T-helper 2 cell (primary cell): ENCODE results near the gene ZBED4.

Experiments
- DNase-seq, 5 experiments: peaks; one replicate each; pipeline versions ENCODE4 v3.0.0 to v3.0.0-alpha.2; 2012 to 2022

The ZBED4 gene

GRCh38 chr22:49879871-49880270, 26.2 kb downstream of the ZBED4 start:
- DNase-seq: no peak

DNA sequence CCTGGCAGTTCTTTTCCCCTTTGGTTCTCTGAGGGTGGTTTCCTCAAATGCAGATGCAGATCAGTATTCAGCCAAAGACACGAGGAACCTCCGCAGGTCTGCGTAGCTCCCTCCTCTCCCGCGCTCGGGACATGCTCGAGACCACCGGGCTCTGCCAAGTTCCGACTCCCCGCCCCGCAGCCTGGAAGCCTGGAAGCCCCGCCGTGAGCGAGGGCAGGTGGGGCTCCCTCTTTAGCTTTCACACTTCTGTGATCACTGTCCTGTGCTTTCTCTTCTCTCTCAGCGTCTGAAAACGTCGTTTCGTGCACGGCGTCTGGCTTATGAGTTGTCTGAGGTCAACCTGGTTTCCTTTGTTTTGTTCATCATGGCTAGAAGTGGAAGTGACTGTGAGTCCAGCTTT, 26.6 kb downstream of the ZBED4 start:
- DNase-seq: peak in 2 of 5 experiments; percentile 22 to 82

DNA sequence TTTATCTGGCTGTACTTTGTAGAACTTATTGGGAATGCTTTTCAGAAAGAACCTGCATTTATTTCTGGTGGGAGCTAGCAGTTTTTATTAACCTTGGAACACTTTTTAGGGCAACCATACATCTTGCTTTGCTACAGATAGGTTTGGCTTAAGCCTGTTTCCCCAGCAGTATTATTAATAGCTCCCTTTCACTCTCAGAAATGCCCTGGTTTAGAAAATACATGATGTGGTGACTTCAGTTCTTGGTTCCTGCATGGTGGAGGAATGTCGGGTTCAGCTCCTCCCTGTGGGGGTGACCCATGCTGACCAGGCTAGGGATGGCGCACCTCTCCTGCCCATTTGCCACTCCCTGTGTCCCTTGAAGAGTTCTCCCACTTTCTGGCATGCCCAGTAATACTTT, 28.2 kb downstream of the ZBED4 start:
- no peak for DNase-seq

GRCh38 chr22:49882519-49883293, 29.1 kb downstream of the ZBED4 start:
- no peak for DNase-seq

DNA sequence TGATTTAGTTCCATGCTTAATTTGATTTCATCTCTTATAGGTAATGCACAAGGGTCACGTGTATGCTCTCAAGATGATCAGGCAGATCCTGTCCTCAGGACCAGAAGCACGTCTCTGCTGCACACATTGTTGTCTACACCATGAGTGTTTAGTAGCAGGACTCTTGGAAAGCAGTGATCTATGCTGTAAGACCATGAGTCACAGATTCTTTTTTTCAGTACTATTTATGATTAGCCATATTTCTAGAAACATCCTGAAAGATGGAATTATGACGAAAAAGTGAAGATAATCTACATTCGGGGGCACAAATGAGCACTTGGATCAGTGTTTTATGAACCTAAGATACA, 29.6 kb downstream of the ZBED4 start:
- DNase-seq: no peak

DNA sequence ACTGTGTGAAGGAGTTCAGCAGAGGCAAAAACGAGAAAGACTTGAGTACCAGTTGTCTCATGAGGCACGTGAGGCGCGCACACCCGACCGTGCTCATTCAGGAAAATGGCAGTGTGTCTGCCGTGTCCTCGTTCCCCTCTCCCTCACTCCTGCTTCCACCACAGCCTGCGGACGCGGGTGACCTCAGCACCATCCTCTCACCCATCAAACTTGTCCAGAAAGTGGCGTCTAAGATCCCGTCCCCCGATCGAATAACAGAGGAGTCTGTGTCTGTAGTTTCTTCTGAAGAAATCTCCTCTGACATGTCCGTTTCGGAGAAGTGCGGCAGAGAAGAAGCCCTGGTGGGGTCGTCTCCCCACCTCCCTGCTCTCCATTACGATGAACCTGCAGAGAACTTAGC, 30.4 kb downstream of the ZBED4 start:
- no peak for DNase-seq

GRCh38 chr22:49884503-49885260, 31.0 kb downstream of the ZBED4 start:
- no peak for DNase-seq

GRCh38 chr22:49885281-49885680, 31.6 kb downstream of the ZBED4 start:
- no peak for DNase-seq

- DNase-seq: no peak
These were observed 32.2 kb downstream of the ZBED4 start for GRCh38 chr22:49885881-49886280.

GRCh38 chr22:49886346-49887063, 32.9 kb downstream of the ZBED4 start:
- no peak for DNase-seq

GRCh38 chr22:49887064-49887451, 33.4 kb downstream of the ZBED4 start:
- no peak for DNase-seq

GRCh38 chr22:49887702-49888101, 34.1 kb downstream of the ZBED4 start:
- no peak for DNase-seq

- no peak for DNase-seq
These were observed 35.4 kb downstream of the ZBED4 start for GRCh38 chr22:49889071-49889470.

DNA sequence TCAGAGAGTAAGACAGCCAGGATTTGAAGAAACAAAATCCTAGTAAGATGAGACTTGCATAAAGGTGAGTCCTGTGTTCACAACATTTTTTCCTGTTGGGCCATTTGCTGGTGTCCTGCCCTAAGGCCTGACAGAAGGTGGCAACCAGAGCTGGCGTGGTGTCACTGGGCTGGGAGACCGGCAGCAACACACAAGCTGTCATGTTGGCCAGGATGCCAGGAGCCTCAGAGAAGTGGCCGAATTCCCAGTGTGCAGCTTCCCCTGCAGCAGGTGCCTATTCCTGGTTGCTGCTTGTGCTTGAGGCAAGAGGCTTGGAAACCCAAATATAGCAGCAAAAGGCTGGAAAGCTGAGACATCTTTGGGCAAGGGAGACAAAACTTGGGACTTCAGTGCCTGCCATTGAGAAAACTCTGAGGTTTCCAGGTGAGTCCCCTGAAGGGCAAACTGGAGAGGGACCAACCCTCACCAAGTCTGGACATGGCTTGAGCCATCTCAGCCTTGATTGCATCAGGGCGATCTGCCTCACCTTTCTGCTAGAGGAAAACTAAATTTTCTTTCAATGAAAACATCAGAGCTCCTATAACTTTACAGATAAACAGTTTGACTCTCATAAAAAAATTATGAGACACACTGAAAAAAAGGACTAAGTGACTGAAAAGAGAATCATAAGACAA, 38.7 kb downstream of the ZBED4 start:
- DNase-seq: no peak

GRCh38 chr22:49893025-49893424, 39.4 kb downstream of the ZBED4 start:
- no peak for DNase-seq

- DNase-seq: no peak
These were observed 40.8 kb downstream of the ZBED4 start for GRCh38 chr22:49894322-49895054.

DNA sequence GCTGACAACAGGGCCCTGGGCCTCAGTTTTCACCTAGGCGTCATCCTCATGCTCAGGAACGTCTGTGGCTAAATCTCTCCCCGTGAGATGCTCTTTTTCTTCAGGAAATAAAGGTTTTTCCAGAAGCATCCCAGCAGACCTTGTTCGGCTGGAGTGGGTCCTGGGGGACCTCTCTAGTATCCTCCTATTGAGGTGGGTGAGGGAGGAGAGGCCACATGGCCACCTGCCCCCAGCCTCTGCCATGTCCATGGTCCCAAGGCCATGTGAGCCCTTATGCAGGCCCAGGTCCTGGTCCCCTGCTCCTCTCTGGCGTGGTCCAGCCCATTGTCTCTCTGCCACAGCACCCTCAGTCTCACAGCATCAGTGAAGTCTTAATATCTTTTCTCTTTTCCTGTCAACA, 42.6 kb downstream of the ZBED4 start:
- no peak for DNase-seq

- DNase-seq: no peak
These were observed 43.5 kb downstream of the ZBED4 start for GRCh38 chr22:49897015-49897684.

GRCh38 chr22:49899530-49899929, 45.9 kb downstream of the ZBED4 start:
- no peak for DNase-seq

DNA sequence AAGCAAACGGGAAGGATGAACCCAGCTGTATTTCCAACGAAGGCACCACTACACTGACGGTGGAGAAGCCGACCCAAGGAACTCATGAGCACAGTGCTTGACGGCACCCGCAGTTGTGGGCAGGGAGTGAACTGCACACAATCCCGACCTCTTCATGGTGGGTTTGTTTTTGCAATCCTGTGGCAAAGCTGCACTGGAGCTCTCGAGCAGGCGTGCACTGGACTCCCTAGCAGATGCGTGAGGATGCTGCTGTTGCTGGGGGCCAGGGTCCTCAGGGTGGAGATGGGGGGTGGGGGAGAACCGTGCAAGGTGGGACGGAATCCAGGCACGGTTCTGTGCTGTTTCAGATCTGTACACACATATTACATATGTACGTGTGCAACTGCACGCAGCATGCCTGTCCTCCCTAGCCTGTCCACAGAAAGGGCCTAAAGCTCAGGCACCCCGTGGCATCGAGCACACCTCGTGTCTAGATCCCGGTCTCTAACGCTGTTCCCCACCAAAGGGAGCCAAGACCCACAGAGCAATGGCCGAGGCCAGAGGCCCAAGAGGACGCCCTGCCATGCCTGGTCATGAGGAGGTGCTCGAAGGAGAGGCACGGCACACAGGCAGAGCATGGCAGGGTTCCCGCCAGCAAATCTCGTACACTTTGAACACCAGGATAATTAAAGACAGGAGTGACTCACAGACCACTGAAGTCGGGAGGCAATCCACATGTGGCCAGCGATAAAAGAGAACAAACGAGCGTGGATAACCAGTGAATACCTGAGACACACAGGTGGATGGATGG, 47.0 kb downstream of the ZBED4 start:
- DNase-seq: no peak

- no peak for DNase-seq
These were observed 47.8 kb downstream of the ZBED4 start for GRCh38 chr22:49901457-49901856.
